Measurements from ENCODE around the gene TP53RK. TPM values are rescaled to one million over a fixed set of nuclear protein-coding genes. Genes with fewer than 3 reads are reported as not detected.

The TP53RK gene
- total RNA-seq (10 to 100 TPM; 16.6 to 17.4 TPM), polyA plus RNA-seq (14.1 TPM)

DNA sequence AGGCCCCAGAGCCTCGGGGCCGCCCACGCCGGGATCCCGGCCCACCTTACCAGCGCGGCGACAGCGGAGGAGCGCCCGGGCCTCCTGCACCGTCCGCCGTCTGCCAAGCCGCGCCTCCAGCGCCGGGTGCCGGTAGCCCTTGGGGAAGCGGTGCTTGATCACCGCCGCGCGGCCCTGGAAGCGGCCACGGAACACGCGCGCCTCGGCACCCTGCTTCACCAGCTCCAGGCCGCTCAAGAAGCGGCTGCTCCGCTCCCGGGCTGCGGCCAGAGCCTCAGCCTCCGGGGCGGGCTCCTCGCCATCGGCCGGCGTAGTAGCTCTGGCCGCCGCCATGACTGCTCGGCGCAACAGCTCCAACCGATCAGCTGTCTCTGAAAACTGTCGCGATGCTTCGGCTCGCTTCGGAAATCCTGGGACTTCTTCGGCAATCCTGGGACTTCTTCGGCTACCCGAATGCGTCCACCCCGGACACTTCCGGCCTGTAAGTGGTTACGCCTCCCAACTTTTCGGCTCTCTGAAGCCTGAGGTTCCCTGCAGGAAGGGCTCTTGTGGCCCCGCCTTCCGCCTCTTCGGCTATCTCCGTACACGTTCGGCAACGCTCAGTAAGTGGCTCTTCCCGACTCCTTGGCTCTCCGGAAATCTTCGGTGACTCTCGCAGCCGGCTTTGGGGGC, at the start of gene TP53RK:
Gene TP53RK (minus strand): TSS at position 363 of the 672 bp plus-strand sequence. CDS start 30 bp downstream, at position 333.
- Histone ChIP-seq H3K4me1 (ENCODE audit: insufficient read depth, low read length) (peaks cover 46% of the 10 kb centered on the region), H3K4me3 (ENCODE audit: low read length) (peak within 1 kb of the TSS; percentile 96), H3K27ac (ENCODE audit: low read depth, low read length) (peak within 1 kb of the TSS; percentile 81), H3K27me3 (ENCODE audit: insufficient read depth, low read length, poor library complexity, severe bottlenecking) (no peaks in the 10 kb centered on the region), H3K9me3 (ENCODE audit: low read length) (no peaks in the 10 kb centered on the region), H3K36me3 (ENCODE audit: insufficient read depth, low read length) (no peaks in the 10 kb centered on the region)
- peaks cover 0 to 37% (median 10%) of the 10 kb centered on the region in 3 donors for H3K36me3 Mint-ChIP-seq
- CTCF ChIA-PET: interaction anchor here (1.3 kb wide), 1 partner anchor 9 kb away, joined by 6 read pairs; no protein-coding TSS in a partner anchor
- H3K4me3 Mint-ChIP-seq: peak within 1 kb of the TSS; percentile 93 to 98 (median 94)
- H3K4me1 Mint-ChIP-seq: peaks cover 41 to 59% (median 52%) of the 10 kb centered on the region in 3 donors
- POLR2A ChIA-PET: interaction anchor here (1.0 kb wide), 1 partner anchor 717 kb away, joined by 3 read pairs; the partner anchor contains the start of gene ZNF335
- H3K9me3 Mint-ChIP-seq: no peaks in the 10 kb centered on the region
- no peaks in the 10 kb centered on the region for H3K27me3 Mint-ChIP-seq
- DNase-seq: peak; percentile 94 to 98 (median 96)
- H3K27ac Mint-ChIP-seq: peak within 1 kb of the TSS; percentile 81 to 97 (median 96)

DNA sequence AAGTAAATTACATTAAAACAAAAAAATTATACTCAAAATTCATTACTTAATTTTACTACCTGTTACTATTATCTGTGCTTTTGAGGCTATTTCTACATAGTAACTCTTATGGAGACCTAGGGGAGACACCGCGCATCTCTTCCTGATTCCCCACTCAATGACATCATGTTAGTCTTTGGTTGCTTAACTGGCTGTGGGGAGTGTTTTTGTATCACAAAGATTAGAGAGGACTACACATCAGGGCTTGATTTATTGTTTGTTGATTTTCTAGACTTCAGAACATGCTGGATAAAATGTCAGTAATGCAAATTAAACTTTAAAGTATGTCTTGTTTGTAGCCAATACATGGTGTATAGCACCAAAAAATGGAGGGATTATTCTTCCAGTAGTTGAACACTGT, 46.2 kb upstream of the TP53RK start:
- H3K9me3 Mint-ChIP-seq: no peaks in the 10 kb centered on the region
- Histone ChIP-seq H3K36me3 (ENCODE audit: insufficient read depth, low read length) (no peaks in the 10 kb centered on the region), H3K27ac (ENCODE audit: low read depth, low read length) (no peak overlapping the region), H3K9me3 (ENCODE audit: low read length) (no peaks in the 10 kb centered on the region), H3K4me1 (ENCODE audit: insufficient read depth, low read length) (no peaks in the 10 kb centered on the region), H3K4me3 (ENCODE audit: low read length) (no peak overlapping the region), H3K27me3 (ENCODE audit: insufficient read depth, low read length, poor library complexity, severe bottlenecking) (no peaks in the 10 kb centered on the region)
- H3K27ac Mint-ChIP-seq: no peak overlapping the region
- no peak overlapping the region for H3K4me3 Mint-ChIP-seq
- DNase-seq: no peak
- no peaks in the 10 kb centered on the region for H3K4me1 Mint-ChIP-seq
- ChIA-PET POLR2A (no interaction called here), CTCF (no interaction called here)
- H3K36me3 Mint-ChIP-seq: no peaks in the 10 kb centered on the region
- peaks cover 9 to 44% of the 10 kb centered on the region in 2 donors for H3K27me3 Mint-ChIP-seq

DNA sequence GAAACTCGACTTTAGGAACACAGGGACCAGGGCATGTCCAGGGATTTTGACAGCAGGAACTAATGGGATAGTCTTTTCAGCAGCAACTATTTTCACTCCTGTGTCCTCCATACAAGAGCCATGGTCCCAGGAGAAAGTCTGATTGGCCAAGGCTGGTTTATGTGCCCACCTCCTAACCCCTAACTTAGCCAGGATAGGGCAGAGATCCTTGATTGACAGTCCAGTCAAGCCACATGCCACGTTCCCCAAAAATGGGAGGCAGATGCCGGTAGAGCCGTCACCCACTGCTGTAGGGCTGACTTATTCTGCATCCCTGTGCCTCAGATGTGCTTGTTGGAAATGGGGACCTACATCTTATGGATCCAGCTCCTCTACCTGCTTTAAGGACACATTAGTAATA, 42.5 kb upstream of the TP53RK start:
- Histone ChIP-seq H3K36me3 (ENCODE audit: insufficient read depth, low read length) (no peaks in the 10 kb centered on the region), H3K4me3 (ENCODE audit: low read length) (no peak overlapping the region), H3K27ac (ENCODE audit: low read depth, low read length) (no peak overlapping the region), H3K4me1 (ENCODE audit: insufficient read depth, low read length) (no peaks in the 10 kb centered on the region), H3K9me3 (ENCODE audit: low read length) (no peaks in the 10 kb centered on the region), H3K27me3 (ENCODE audit: insufficient read depth, low read length, poor library complexity, severe bottlenecking) (no peaks in the 10 kb centered on the region)
- H3K4me1 Mint-ChIP-seq: no peaks in the 10 kb centered on the region
- ChIA-PET CTCF (no interaction called here), POLR2A (no interaction called here)
- H3K4me3 Mint-ChIP-seq: no peak overlapping the region
- no peaks in the 10 kb centered on the region for H3K36me3 Mint-ChIP-seq
- DNase-seq: no peak
- H3K27me3 Mint-ChIP-seq: peaks cover 8 to 37% of the 10 kb centered on the region in 2 donors
- H3K9me3 Mint-ChIP-seq: no peaks in the 10 kb centered on the region
- H3K27ac Mint-ChIP-seq: no peak overlapping the region

DNA sequence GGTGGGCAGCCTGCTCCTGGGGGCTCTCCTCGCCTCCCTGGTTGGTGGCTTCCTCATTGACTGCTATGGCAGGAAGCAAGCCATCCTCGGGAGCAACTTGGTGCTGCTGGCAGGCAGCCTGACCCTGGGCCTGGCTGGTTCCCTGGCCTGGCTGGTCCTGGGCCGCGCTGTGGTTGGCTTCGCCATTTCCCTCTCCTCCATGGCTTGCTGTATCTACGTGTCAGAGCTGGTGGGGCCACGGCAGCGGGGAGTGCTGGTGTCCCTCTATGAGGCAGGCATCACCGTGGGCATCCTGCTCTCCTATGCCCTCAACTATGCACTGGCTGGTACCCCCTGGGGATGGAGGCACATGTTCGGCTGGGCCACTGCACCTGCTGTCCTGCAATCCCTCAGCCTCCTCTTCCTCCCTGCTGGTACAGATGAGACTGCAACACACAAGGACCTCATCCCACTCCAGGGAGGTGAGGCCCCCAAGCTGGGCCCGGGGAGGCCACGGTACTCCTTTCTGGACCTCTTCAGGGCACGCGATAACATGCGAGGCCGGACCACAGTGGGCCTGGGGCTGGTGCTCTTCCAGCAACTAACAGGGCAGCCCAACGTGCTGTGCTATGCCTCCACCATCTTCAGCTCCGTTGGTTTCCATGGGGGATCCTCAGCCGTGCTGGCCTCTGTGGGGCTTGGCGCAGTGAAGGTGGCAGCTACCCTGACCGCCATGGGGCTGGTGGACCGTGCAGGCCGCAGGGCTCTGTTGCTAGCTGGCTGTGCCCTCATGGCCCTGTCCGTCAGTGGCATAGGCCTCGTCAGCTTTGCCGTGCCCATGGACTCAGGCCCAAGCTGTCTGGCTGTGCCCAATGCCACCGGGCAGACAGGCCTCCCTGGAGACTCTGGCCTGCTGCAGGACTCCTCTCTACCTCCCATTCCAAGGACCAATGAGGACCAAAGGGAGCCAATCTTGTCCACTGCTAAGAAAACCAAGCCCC, 36.2 kb upstream of the TP53RK start:
- no peaks in the 10 kb centered on the region for H3K4me1 Mint-ChIP-seq
- no peaks in the 10 kb centered on the region for H3K4me1 ChIP-seq (ENCODE audit: insufficient read depth, low read length)
- H3K4me3 Mint-ChIP-seq: no peak overlapping the region
- no peaks in the 10 kb centered on the region for H3K9me3 ChIP-seq (ENCODE audit: low read length)
- H3K4me3 ChIP-seq (ENCODE audit: low read length): no peak overlapping the region
- ChIA-PET POLR2A (no interaction called here), CTCF (no interaction called here)
- H3K27ac ChIP-seq (ENCODE audit: low read depth, low read length): no peak overlapping the region
- H3K36me3 Mint-ChIP-seq: peaks cover 0 to under 1% (median 0%) of the 10 kb centered on the region in 3 donors
- peaks cover 6 to 19% of the 10 kb centered on the region in 2 donors for H3K27me3 Mint-ChIP-seq
- no peaks in the 10 kb centered on the region for H3K27me3 ChIP-seq (ENCODE audit: insufficient read depth, low read length, poor library complexity, severe bottlenecking)
- no peak for DNase-seq
- no peaks in the 10 kb centered on the region for H3K36me3 ChIP-seq (ENCODE audit: insufficient read depth, low read length)
- peaks cover 0 to 2% (median 0%) of the 10 kb centered on the region in 5 donors for H3K9me3 Mint-ChIP-seq
- no peak overlapping the region for H3K27ac Mint-ChIP-seq

DNA sequence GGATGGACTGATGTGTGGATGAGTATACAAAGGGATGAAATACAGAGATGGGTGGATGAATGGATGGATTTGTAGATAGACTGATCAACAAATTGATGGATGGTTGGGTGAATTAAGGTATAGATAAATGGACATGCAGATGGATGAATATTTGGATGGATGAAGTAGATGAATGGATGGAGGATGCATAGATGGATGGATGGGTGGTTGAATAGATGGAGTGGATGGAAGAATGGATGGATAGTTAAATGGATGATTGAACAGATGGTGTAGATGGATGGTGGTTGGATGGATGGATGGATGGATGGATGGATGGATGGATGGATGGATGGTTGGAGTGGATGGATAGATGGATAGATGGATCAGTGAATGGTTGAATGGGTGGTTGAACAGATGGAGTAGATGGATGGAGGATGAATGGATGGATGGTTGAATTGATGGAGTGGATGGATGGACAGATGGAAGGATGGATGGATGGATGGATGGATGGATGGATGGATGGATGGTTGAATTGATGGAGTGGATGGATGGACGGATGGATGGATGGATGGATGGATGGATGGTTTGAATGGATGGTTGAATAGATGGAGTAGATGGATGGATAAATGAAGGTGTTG, 35.2 kb upstream of the TP53RK start:
- H3K4me3 ChIP-seq (ENCODE audit: low read length): no peak overlapping the region
- H3K27ac Mint-ChIP-seq: no peak overlapping the region
- no peaks in the 10 kb centered on the region for H3K4me1 Mint-ChIP-seq
- no peak overlapping the region for H3K4me3 Mint-ChIP-seq
- no peak for DNase-seq
- ChIA-PET CTCF (no interaction called here), POLR2A (no interaction called here)
- no peaks in the 10 kb centered on the region for H3K36me3 ChIP-seq (ENCODE audit: insufficient read depth, low read length)
- H3K9me3 ChIP-seq (ENCODE audit: low read length): no peaks in the 10 kb centered on the region
- no peaks in the 10 kb centered on the region for H3K4me1 ChIP-seq (ENCODE audit: insufficient read depth, low read length)
- H3K27me3 Mint-ChIP-seq: peaks cover 6 to 21% of the 10 kb centered on the region in 2 donors
- peaks cover 0 to 6% (median 2%) of the 10 kb centered on the region in 5 donors for H3K9me3 Mint-ChIP-seq
- H3K27ac ChIP-seq (ENCODE audit: low read depth, low read length): no peak overlapping the region
- no peaks in the 10 kb centered on the region for H3K27me3 ChIP-seq (ENCODE audit: insufficient read depth, low read length, poor library complexity, severe bottlenecking)
- H3K36me3 Mint-ChIP-seq: peaks cover 0 to 9% (median 0%) of the 10 kb centered on the region in 3 donors

DNA sequence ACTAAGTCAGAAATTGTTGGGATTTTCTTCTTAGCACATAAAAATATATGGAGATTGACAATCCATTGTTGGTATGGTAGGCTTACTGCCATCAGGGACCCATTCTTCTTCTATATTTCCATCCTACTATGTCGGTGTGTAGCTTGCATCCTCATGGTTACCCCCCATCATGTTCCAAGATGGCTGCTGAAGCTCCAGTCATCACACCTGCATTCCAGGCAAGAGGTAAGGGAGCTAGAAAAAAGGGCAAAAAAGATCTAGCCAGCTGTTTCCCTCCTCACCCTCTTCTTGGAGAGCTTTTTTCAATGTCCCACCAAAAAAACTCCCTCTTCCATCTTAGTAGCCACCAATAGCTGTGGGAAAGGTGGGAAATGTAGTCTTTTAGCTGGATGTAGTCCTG, 33.8 kb upstream of the TP53RK start:
- H3K27ac ChIP-seq (ENCODE audit: low read depth, low read length): no peak overlapping the region
- no peak overlapping the region for H3K27ac Mint-ChIP-seq
- ChIA-PET CTCF (no interaction called here), POLR2A (no interaction called here)
- H3K9me3 ChIP-seq (ENCODE audit: low read length): no peaks in the 10 kb centered on the region
- DNase-seq: no peak
- no peaks in the 10 kb centered on the region for H3K27me3 ChIP-seq (ENCODE audit: insufficient read depth, low read length, poor library complexity, severe bottlenecking)
- peaks cover 0 to 8% (median 2%) of the 10 kb centered on the region in 5 donors for H3K9me3 Mint-ChIP-seq
- H3K27me3 Mint-ChIP-seq: peaks cover 3 to 16% of the 10 kb centered on the region in 2 donors
- H3K4me3 Mint-ChIP-seq: no peak overlapping the region
- no peaks in the 10 kb centered on the region for H3K4me1 ChIP-seq (ENCODE audit: insufficient read depth, low read length)
- peaks cover 0 to 9% (median 0%) of the 10 kb centered on the region in 3 donors for H3K36me3 Mint-ChIP-seq
- H3K4me1 Mint-ChIP-seq: no peaks in the 10 kb centered on the region
- no peaks in the 10 kb centered on the region for H3K36me3 ChIP-seq (ENCODE audit: insufficient read depth, low read length)
- H3K4me3 ChIP-seq (ENCODE audit: low read length): no peak overlapping the region

DNA sequence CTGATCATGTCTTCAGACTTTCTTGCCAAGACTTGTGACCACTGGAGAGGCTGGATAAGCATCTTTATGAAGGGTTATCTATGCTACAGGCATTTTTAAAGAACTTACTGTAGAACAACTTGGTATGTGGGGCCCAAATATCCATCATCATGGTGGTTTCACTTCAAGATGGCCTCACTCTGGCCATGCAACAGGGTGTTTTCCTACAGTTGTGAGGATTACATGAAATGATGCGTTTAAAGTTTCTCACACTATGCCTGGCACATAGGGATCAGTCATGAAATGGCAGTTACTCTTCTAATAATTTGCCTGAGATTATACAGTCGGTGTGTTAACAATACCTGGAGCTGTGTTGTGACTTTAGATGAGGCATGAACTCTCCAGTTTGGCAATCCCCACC, 33.2 kb upstream of the TP53RK start:
- CTCF ChIA-PET: no interaction called here
- Mint-ChIP-seq H3K27ac (no peak overlapping the region), H3K27me3 (peaks cover 3 to 16% of the 10 kb centered on the region in 2 donors), H3K4me1 (no peaks in the 10 kb centered on the region), H3K4me3 (no peak overlapping the region), H3K36me3 (peaks cover 0 to 9% (median 0%) of the 10 kb centered on the region in 3 donors), H3K9me3 (peaks cover 0 to 8% (median 2%) of the 10 kb centered on the region in 5 donors)
- H3K9me3 ChIP-seq (ENCODE audit: low read length): no peaks in the 10 kb centered on the region
- POLR2A ChIA-PET: no interaction called here
- DNase-seq: no peak
- H3K36me3 ChIP-seq (ENCODE audit: insufficient read depth, low read length): no peaks in the 10 kb centered on the region
- no peak overlapping the region for H3K27ac ChIP-seq (ENCODE audit: low read depth, low read length)
- no peaks in the 10 kb centered on the region for H3K27me3 ChIP-seq (ENCODE audit: insufficient read depth, low read length, poor library complexity, severe bottlenecking)
- no peaks in the 10 kb centered on the region for H3K4me1 ChIP-seq (ENCODE audit: insufficient read depth, low read length)
- H3K4me3 ChIP-seq (ENCODE audit: low read length): no peak overlapping the region
